CD4-positive, alpha-beta T cell (primary cell): ENCODE data around the gene CYGB. TPM values are rescaled to one million over a fixed set of nuclear protein-coding genes. Genes with fewer than 3 reads are reported as not detected.

ENCODE experiments used
- ATAC-seq: fragments of 200-7000 bp; cut with Tn5 transposase; one replicate; pipeline ENCODE4 v1.10.0; 2022; ENCODE audit warnings: mild to moderate bottlenecking; ENCODE audit not compliant: poor library complexity
- CTCF ChIA-PET: fragments of 350-600 bp; sonication (Branson Sonifier 250); formaldehyde crosslinking; loops from one replicate; lab custom pipeline; 2021; ENCODE audit warnings: antibody characterized with exemption, inconsistent platforms; lab: Charles Lee
- POLR2A ChIA-PET: fragments of 350-600 bp; sonication (Branson Sonifier 250); formaldehyde crosslinking; loops from one replicate; lab custom pipeline; 2021; ENCODE audit warnings: antibody characterized with exemption, inconsistent platforms; lab: Charles Lee
- DNase-seq, 14 experiments: peaks; one replicate each; pipeline ENCODE4 v3.0.0-alpha.2; 2013 to 2020; ENCODE audit warnings: mixed read lengths in 2 of 14
- H3K27ac ChIP-seq, 2 donors: one replicate each; pipeline versions ENCODE4 v1.5.1 to v1.7.0; 2013; ENCODE audit warnings: low read length in 2 of 2, low read depth in 1 of 2, mild to moderate bottlenecking in 1 of 2
- H3K27me3 ChIP-seq, 2 experiments: 1 replicate in 1 of 2; 2 replicates in 1 of 2; pipeline versions ENCODE4 v1.6.1 to v1.7.0; 2013; ENCODE audit warnings: low read length in 2 of 2, control low read depth in 1 of 2, mild to moderate bottlenecking in 1 of 2, moderate library complexity in 1 of 2; ENCODE audit not compliant: insufficient read depth in 2 of 2, control insufficient read depth in 1 of 2
- H3K36me3 ChIP-seq: one replicate; pipeline ENCODE4 v1.6.1; 2013; ENCODE audit warnings: low read length, control low read depth; ENCODE audit not compliant: insufficient read depth
- H3K4me1 ChIP-seq: one replicate; pipeline ENCODE4 v1.6.1; 2013; ENCODE audit warnings: low read length, control low read depth; ENCODE audit not compliant: insufficient read depth
- H3K4me3 ChIP-seq: one replicate; pipeline ENCODE4 v1.5.1; 2013; ENCODE audit warnings: mild to moderate bottlenecking, low read length, moderate library complexity
- H3K9me3 ChIP-seq, 2 experiments: 1 replicate in 1 of 2; 2 replicates in 1 of 2; pipeline versions ENCODE4 v1.6.1 to v1.7.0; 2013; ENCODE audit warnings: low read length in 2 of 2, mild to moderate bottlenecking in 2 of 2, control low read depth in 1 of 2, moderate library complexity in 1 of 2; ENCODE audit not compliant: control insufficient read depth in 1 of 2, insufficient read depth in 1 of 2
- H3K27ac Mint-ChIP-seq: one replicate; pipeline ENCODE4 v1.8.0; 2020; ENCODE audit warnings: mixed read lengths
- H3K27me3 Mint-ChIP-seq: one replicate; pipeline ENCODE4 v1.8.0; 2021; ENCODE audit warnings: mixed read lengths
- H3K36me3 Mint-ChIP-seq: one replicate; pipeline ENCODE4 v1.8.0; 2021; ENCODE audit warnings: low read depth, mixed read lengths
- H3K4me1 Mint-ChIP-seq: one replicate; pipeline ENCODE4 v1.8.0; 2021; ENCODE audit warnings: low read depth, mixed read lengths
- H3K4me3 Mint-ChIP-seq: one replicate; pipeline ENCODE4 v1.8.0; 2020; ENCODE audit warnings: mild to moderate bottlenecking, mixed read lengths
- H3K9me3 Mint-ChIP-seq: one replicate; pipeline ENCODE4 v1.8.0; 2020; ENCODE audit warnings: mixed read lengths
- intact Hi-C, 2 experiments: fragments of 100-400 bp; cut with DNase I in 1 of 2; cut with micrococcal nuclease in 1 of 2; formaldehyde crosslinking; loops; one replicate each; pipeline versions ENCODE4 v1.15.1 to v1.9.0; 2023 to 2025; cut with DNase I, micrococcal nuclease
- total RNA-seq, 174 experiments: library from RNA in 2 of 174; stranded (reverse) in 2 of 174; gene quantifications; one replicate each; pipeline ENCODE4 v1.2.3 and lab custom pipeline; 2021 to 2026
- TF ChIP-seq, protein P1 (sequence below): fragments of 200-600 bp; IDR thresholded peaks from one replicate; pipeline ENCODE4 v1.8.0; 2022; ENCODE audit warnings: antibody characterized with exemption, mild to moderate bottlenecking

Gene CYGB
- total RNA-seq, 2 experiments from 2014 or later, result not detected

GRCh38 chr17:76543826-76544545 is 6.5 kb upstream of the CYGB start:
- Mint-ChIP-seq H3K9me3 (no peaks in the 10 kb centered on the region), H3K27me3 (peaks cover 41% of the 10 kb centered on the region)
- POLR2A ChIA-PET, result no interaction called here

DNA sequence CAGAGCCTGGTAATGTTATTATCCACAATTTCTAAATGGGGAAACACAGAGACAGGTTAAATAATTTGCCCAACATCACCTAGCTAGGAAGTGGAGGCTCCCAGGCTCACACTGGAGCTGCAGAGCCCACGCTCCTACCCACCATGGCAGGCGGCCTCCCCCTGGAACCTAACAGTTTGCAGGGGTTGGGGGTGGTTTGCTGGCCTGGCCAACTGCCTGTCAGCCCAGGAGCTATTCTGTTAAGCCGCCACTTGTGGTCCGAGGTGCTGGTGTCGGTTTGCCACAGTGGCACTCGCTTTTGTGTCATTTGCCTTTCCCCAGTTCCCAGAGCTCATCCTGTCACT is 5.9 kb upstream of the CYGB start:
- Mint-ChIP-seq H3K4me1 (peaks cover 6% of the 10 kb centered on the region), H3K27ac (no peak overlapping the region), H3K36me3 (no peaks in the 10 kb centered on the region), H3K27me3 (peaks cover 46% of the 10 kb centered on the region), H3K4me3 (no peak overlapping the region), H3K9me3 (no peaks in the 10 kb centered on the region)
- no peak for ATAC-seq
- POLR2A ChIA-PET, result no interaction called here
- intact Hi-C loops, result no loop called here
- CTCF ChIA-PET, result interaction anchor here (1.0 kb wide), 1 partner anchor 20 kb away, joined by 3 read pairs; no protein-coding TSS in a partner anchor
- no peak overlapping the region for H3K27ac ChIP-seq
- H3K9me3 ChIP-seq, result peaks cover 0 to 11% of the 10 kb centered on the region in 2 experiments
- H3K27me3 ChIP-seq, result peaks cover 12 to 33% of the 10 kb centered on the region in 2 experiments
- no peak for DNase-seq
- TF ChIP-seq, protein P1, sequence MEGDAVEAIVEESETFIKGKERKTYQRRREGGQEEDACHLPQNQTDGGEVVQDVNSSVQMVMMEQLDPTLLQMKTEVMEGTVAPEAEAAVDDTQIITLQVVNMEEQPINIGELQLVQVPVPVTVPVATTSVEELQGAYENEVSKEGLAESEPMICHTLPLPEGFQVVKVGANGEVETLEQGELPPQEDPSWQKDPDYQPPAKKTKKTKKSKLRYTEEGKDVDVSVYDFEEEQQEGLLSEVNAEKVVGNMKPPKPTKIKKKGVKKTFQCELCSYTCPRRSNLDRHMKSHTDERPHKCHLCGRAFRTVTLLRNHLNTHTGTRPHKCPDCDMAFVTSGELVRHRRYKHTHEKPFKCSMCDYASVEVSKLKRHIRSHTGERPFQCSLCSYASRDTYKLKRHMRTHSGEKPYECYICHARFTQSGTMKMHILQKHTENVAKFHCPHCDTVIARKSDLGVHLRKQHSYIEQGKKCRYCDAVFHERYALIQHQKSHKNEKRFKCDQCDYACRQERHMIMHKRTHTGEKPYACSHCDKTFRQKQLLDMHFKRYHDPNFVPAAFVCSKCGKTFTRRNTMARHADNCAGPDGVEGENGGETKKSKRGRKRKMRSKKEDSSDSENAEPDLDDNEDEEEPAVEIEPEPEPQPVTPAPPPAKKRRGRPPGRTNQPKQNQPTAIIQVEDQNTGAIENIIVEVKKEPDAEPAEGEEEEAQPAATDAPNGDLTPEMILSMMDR, result no peak
- no peaks in the 10 kb centered on the region for H3K36me3 ChIP-seq
- H3K4me1 ChIP-seq, result peaks cover 15% of the 10 kb centered on the region
- no peak overlapping the region for H3K4me3 ChIP-seq

More at GRCh38 chr17:76543826-76544545, 6.5 kb upstream of the CYGB start:
- Histone ChIP-seq H3K4me1 (peaks cover 13% of the 10 kb centered on the region), H3K9me3 (peaks cover 0 to 6% of the 10 kb centered on the region in 2 experiments), H3K27ac (no peak overlapping the region), H3K4me3 (no peak overlapping the region), H3K27me3 (peaks cover 6 to 27% of the 10 kb centered on the region in 2 experiments), H3K36me3 (no peaks in the 10 kb centered on the region)
- H3K36me3 Mint-ChIP-seq, result no peaks in the 10 kb centered on the region
- no peak overlapping the region for H3K27ac Mint-ChIP-seq
- peaks cover 2% of the 10 kb centered on the region for H3K4me1 Mint-ChIP-seq
- no peak overlapping the region for H3K4me3 Mint-ChIP-seq
- DNase-seq, result no peak
- TF ChIP-seq, protein P1, result no peak
- no peak for ATAC-seq
- intact Hi-C loops, result no loop called here
- CTCF ChIA-PET, result interaction anchor here (1.0 to 2.5 kb wide), 2 partner anchors 21 kb away, joined by 3 to 6 read pairs; no protein-coding TSS in a partner anchor

GRCh38 chr17:76542984-76543383 is 5.5 kb upstream of the CYGB start:
- H3K36me3 ChIP-seq, result no peaks in the 10 kb centered on the region
- no peak overlapping the region for H3K4me3 Mint-ChIP-seq
- H3K27ac ChIP-seq, result no peak overlapping the region
- POLR2A ChIA-PET, result no interaction called here
- H3K4me1 ChIP-seq, result peaks cover 20% of the 10 kb centered on the region
- H3K9me3 Mint-ChIP-seq, result no peaks in the 10 kb centered on the region
- H3K27ac Mint-ChIP-seq, result no peak overlapping the region
- intact Hi-C loops, result no loop called here
- H3K27me3 Mint-ChIP-seq, result peaks cover 49% of the 10 kb centered on the region
- H3K36me3 Mint-ChIP-seq, result no peaks in the 10 kb centered on the region
- H3K27me3 ChIP-seq, result peaks cover 14 to 37% of the 10 kb centered on the region in 2 experiments
- TF ChIP-seq, protein P1, result no peak
- H3K4me3 ChIP-seq, result no peak overlapping the region
- H3K9me3 ChIP-seq, result peaks cover 0 to 13% of the 10 kb centered on the region in 2 experiments
- no peak for DNase-seq
- H3K4me1 Mint-ChIP-seq, result peaks cover 6% of the 10 kb centered on the region
- CTCF ChIA-PET, result interaction anchor here (1.0 kb wide), 1 partner anchor 20 kb away, joined by 3 read pairs; no protein-coding TSS in a partner anchor
- ATAC-seq, result no peak
